HG03378 (cell line): ENCODE results near the gene ARPC5.
"Not testable (repeated sequence)": the region's sequence is repeated elsewhere in the genome, so short reads cannot be mapped to it uniquely, and the experiment has no call there.

Experiments
- ATAC-seq: cut with Tn5 transposase; IDR thresholded peaks from one replicate; pipeline ENCODE4 v1.9.1; 2021; ENCODE audit warnings: mild to moderate bottlenecking, moderate library complexity; ENCODE audit not compliant: unreplicated experiment

The ARPC5 gene

DNA sequence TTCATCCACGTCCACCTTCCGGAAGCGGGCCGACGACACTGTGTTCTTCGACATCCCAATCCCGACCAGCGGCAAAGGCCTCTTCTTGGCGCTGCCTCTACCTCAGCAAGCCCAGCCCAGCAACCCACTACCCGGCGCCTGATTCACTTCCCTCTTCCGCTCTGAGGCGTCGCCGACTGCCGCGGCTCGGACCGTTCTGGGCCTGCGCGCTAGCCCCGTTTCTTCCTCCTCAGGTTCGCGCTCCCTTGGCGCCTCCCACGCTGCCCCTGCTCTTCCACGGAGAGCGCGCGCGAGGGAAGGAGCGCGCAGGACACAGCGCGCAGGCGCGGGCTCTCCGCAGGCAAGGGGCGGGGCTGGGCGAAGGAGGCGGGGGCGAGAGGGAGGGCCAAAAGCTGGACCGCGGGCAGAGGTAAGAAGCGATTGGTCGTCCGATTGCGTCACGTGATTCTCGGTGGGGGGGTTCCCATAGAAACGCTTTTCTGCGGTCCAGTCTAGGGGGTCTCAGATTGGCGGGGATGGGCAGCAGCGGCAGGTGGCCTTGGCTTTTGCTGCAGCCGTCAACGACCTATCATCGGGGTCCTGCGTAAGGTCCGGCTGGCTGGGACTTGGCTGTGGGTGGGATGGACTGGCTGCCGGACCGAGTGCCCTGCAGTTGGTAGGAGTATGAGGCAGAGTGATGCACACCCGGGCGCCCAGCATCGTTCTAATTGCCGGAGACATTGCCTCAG is at the start of gene ARPC5:
ARPC5 (minus strand) TSS at position 178 of the 728 bp plus-strand sequence; CDS start at position 54, 124 bp downstream.
- peak; percentile 59 for ATAC-seq

GRCh38 chr1:183685112-183685713 is 49.6 kb upstream of the ARPC5 start:
- no peak for ATAC-seq

GRCh38 chr1:183679363-183679762 is 43.8 kb upstream of the ARPC5 start:
- ATAC-seq: not testable (repeated sequence)

DNA sequence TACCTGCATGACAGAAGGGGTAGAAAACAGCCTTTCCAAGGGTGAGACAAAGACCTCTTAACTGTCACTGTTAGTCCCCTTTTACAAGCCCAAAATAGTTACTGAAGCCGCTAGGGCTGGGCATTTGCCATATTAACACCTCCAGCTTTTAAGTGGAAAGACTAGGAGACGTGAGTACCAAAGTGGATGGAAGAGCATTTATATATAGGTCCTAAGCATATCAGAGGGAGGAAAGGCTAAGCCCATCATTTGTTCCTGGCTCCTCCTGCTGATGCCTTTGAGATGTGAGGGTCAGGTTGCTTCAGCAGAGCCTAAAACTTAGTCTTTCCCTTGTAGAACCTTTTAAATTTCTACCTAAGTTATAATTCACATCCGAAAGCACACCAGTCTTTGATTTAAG is 43.2 kb upstream of the ARPC5 start:
- no peak for ATAC-seq

- no peak for ATAC-seq
These were observed 41.1 kb upstream of the ARPC5 start for GRCh38 chr1:183676586-183677189.

- ATAC-seq: no peak
These were observed 40.5 kb upstream of the ARPC5 start for GRCh38 chr1:183675883-183676585.

DNA sequence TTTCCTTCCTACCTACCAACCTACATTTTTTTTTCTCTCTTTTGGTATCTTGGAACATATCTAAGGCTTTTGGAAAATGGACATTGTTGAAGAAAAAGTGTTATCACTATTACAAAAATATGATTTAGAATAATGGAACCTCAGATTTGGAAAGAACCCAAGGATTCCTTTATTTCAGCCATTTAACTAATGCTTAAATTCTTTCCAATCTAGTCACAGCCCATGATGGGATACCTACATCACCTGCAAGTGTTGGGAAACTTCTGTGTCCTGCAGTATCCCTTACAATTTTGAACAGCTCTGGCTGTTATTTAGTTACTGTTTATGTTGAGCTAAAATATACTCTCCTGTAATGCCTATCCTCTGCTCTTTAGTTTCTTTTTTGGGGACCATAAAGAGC is 39.8 kb upstream of the ARPC5 start:
- no peak for ATAC-seq

- ATAC-seq: no peak
These were observed 39.3 kb upstream of the ARPC5 start for GRCh38 chr1:183674886-183675285.

GRCh38 chr1:183674339-183674738 is 38.8 kb upstream of the ARPC5 start:
- no peak for ATAC-seq

GRCh38 chr1:183673605-183674323 is 38.2 kb upstream of the ARPC5 start:
- ATAC-seq: no peak

DNA sequence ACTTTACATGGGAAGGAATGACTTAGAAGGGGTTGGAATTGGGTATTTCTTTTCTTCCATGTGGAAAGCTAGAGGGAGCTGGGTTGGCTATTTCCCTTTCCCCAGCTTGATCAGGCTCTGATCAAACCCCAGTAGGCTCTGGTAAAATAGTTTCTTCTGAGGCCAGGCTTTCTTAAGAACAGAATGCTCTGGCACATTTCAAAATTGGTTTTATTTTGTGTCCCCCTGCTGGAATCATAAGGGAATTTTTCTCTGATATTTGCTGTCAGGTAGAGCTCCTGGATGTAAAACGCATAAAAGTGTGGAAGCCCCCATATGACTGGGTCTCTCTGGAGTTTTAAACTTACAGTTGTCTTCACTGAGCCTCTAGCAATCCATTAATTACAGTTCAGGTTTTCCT is 34.6 kb upstream of the ARPC5 start:
- ATAC-seq: no peak

DNA sequence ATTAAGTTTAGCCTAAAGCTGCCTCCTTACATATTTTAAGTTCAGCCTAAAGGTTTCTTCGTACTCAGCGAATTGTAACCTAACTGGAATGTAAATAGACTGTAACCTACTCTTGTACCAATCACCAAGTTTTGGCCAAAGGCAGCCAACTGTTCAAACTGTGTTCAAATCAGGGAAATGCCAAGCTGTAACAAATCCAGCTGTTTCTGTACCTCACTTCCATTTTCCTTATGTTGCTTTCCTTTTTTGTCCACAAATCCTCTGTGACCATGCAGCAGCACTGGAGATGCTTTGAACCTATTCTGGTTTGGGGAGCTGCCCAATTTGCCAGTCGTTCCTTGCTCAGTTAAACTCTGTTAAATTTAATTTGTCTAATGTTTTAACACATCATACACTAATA is 20.8 kb upstream of the ARPC5 start:
- ATAC-seq: no peak

DNA sequence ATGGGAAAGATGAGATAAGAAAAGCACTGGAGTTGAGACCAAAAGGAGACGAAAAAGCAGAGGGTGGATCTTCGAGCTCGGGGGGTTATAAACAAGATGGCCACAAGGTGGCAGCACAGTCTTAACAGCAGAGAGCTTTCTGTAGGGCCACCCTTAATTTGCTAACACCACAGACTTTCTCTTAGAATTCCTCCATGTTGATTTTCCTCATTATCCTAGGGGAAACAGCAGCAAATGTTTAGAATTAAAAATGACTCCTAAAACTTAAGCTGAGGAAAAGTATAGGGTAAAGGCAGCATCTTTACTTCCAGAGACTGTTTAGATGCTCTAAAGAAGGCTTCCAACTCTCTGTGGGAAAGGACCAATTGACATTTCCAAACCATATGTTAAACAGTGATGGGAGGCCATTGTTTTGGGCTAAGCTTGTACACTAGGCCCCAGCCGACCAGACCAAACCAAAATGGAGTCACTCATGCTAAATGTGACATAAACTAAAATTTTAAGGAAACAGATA is 20.0 kb upstream of the ARPC5 start:
- ATAC-seq: peak; percentile 75

- no peak for ATAC-seq
These were observed 19.1 kb upstream of the ARPC5 start for GRCh38 chr1:183654706-183655105.

- ATAC-seq: no peak
These were observed 18.4 kb upstream of the ARPC5 start for GRCh38 chr1:183653876-183654451.

DNA sequence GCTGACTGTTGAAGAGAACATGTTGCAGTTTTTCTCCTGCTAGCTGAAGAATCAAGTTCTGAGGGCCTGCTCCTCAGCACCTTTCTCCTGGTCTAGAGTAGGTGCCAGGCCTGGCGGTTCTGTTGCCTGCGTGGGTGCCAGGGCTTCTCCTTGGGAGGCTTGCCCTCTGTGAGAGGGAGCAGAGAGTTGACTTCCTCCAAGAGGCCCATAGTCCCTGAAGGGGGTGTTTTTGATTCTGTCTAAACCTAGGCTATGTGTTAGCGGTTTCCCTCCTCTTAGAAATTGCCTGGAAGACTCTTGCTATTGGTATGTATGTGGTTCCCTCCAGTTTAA is 17.8 kb upstream of the ARPC5 start:
- no peak for ATAC-seq

- ATAC-seq: no peak
These were observed 17.2 kb upstream of the ARPC5 start, which contains the start of gene APOBEC4 for GRCh38 chr1:183652547-183653461. Gene APOBEC4, minus strand, starts transcription at chr1:183653316. Its CDS starts 4,535 bp downstream, at chr1:183648781.

GRCh38 chr1:183652107-183652506 is 16.5 kb upstream of the ARPC5 start:
- ATAC-seq: no peak

DNA sequence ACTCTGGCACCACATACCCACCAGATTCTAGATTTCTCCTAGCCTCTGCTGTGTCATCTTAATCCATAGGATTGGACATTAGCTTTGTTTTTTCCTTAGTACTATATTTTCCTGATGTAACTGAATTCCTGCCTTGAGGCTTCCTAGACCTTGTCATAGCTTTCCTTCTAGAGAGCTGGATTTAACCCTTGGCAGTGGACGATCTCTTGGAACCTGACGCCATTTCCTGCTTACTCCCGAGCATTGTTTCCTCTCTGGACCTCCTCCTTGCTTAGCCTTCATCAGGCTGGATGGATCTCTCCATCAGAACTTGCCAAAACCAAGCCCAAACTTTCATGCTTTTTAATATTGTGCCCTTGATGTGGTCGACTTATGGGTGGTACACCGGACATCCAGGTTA is 16.0 kb upstream of the ARPC5 start:
- ATAC-seq: no peak
